Measurements from ENCODE around the gene GUCY2D.

Gene GUCY2D

DNA sequence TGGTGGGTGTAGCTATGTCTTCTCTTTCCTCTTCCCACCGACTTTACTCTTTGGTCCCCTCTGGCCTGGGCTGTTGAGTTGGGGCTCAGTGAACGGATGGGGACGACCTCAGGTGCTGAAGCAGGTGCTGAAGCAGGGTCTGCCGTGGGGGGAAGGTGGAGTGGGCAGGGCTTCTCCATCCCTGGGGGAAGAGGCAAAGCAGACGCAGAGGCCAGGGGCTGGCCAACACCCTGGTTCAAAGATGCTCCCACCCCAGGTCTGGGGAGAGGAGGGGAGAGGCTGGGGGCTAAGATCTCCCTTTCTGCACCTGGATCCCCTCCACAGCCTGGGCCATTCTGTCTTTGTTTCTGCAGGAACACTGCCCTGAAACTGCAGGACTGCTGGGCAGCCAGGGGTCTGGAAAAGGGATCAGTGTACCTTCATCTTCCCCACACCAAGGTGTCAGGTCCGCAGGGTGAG is 62.2 kb downstream of the GUCY2D start:
- DNase-seq (ENCODE audit: low read depth): no peak

DNA sequence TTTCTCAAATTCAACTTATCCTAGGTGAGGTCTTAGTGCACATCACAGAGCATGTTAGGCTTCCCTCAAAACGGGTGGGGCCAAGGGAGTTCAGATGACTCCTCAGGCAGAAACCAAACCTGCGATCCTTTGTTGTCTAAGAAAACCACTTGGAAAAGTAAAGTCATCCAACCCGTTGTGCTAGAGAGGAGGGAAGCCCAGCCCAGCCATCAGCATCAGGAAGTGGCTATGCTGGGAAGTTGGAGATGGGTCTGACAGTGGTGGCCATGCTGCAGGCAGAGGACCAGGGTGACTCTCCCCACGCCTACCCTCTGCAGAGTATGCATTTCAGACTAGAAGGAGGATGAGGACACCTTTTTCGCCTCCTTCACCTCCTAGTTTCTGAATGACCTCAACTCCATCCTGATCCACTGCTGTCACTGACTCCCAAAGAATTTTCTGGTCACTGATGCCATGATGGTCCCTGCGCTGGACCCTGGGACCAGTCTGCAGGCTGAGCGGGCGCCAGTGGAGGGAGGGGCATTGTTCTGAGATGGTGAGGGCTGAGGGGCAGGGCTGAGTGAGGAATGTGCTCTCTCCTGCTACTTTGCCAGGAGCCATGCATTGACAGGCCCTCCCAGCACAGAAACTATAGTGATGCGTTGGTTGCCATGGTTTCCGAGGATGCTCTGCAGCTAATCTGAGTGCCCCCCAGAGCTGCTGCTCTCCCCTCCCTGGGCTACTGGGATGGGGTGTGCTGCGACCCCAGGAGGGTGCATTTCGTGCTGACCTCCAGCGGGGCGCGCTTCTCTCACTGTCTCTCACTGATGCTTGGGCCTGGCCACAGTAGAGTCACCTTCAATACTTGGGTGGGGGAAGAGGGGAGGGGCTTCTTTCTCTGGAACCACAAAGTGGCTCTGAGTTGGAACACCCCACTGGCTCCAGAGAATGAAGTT is 64.7 kb downstream of the GUCY2D start:
- no peak for DNase-seq (ENCODE audit: low read depth)

- DNase-seq (ENCODE audit: low read depth): no peak
These were observed 65.4 kb downstream of the GUCY2D start for GRCh38 chr17:8067806-8068205.

DNA sequence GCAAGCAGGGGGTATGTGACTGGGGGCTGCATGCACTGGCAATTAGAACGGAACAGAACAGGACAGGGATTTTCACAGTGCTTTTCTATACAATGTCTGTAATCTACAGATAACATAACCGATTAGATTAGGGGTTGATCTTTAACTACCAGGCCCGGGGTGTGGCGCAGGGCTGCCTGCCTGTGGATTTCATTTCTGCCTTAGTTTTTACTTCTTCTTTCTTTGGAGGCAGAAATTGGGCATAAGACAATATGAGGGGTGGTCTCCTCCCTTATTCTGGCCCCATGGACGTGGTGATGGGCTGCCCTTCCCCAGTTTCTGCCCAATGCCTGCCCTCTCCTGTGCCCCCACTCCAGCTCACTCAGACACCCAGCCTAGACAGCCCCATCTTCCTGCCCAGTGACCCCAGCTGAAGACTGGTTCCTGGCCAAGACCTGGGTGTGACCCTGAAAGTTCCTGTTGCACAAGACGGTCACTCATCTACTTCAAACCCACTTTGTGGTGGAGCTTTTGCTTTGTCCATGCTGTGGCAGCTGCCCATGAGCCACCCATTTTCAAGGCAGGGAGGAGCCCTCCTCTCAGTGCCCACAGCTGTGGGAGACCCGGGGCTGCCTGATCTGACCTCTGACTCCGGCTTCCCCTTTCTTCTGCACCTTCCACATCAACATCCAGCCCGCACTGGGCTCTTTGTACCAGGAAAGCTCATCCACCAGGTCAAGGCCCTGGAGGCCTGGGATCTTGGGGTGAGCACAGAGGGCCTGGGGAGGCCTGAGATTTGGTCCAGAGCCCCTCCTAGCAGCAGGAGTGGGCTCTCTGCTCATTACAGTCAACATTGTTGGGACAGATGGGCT is 66.5 kb downstream of the GUCY2D start:
- no peak for DNase-seq (ENCODE audit: low read depth)

- DNase-seq (ENCODE audit: low read depth): no peak
These were observed 67.1 kb downstream of the GUCY2D start for GRCh38 chr17:8069587-8069860.
